CD14-positive monocyte (primary cell): ENCODE measurements around the gene ACTRT2. TPM values are rescaled to one million over a fixed set of nuclear protein-coding genes. Genes with fewer than 3 reads are reported as not detected.

ENCODE experiments used
- DNase-seq, 3 donors: peaks; one replicate each; pipeline ENCODE4 v3.0.0-alpha.2; 2011 to 2022
- H2AFZ ChIP-seq: 2 replicates; pipeline ENCODE4 v1.6.0; 2012; ENCODE audit warnings: mild to moderate bottlenecking, low read depth, low read length, inconsistent platforms; ENCODE audit not compliant: insufficient read depth, poor library complexity, severe bottlenecking
- H3K27ac ChIP-seq, 2 donors: 1 replicate in 1 of 2; 2 replicates in 1 of 2; pipeline ENCODE4 v1.5.1; 2012 to 2013; ENCODE audit warnings: low read length in 2 of 2, control low read depth in 1 of 2, inconsistent platforms in 1 of 2, low read depth in 1 of 2, mild to moderate bottlenecking in 1 of 2
- H3K27me3 ChIP-seq, 2 donors: one replicate each; pipeline versions ENCODE4 v1.6.0 to v1.6.1; 2011 to 2013; ENCODE audit warnings: low read length in 2 of 2; ENCODE audit not compliant: control insufficient read depth in 2 of 2, insufficient read depth in 2 of 2
- H3K36me3 ChIP-seq, 2 donors: replicated peaks in 1 of 2; 1 replicate in 1 of 2; 2 replicates in 1 of 2; pipeline versions ENCODE4 v1.5.1 to v1.6.1; 2012 to 2013; ENCODE audit warnings: low read length in 2 of 2, control low read depth in 1 of 2, inconsistent platforms in 1 of 2, mild to moderate bottlenecking in 1 of 2; ENCODE audit not compliant: insufficient read depth in 2 of 2, control insufficient read depth in 1 of 2
- H3K4me1 ChIP-seq, 2 donors: 1 replicate in 1 of 2; 2 replicates in 1 of 2; pipeline versions ENCODE4 v1.5.1 to v1.6.1; 2012 to 2013; ENCODE audit warnings: low read length in 2 of 2, control low read depth in 1 of 2, inconsistent platforms in 1 of 2, mild to moderate bottlenecking in 1 of 2, moderate library complexity in 1 of 2; ENCODE audit not compliant: insufficient read depth in 2 of 2, control insufficient read depth in 1 of 2
- H3K4me2 ChIP-seq: replicated peaks from 2 replicates; pipeline ENCODE3; 2012; ENCODE audit warnings: low read length, moderate library complexity, mild to moderate bottlenecking; ENCODE audit not compliant: poor library complexity, severe bottlenecking; ENCODE audit errors: extremely low read depth
- H3K4me3 ChIP-seq, 3 experiments: fragments of 200-600 bp in 1 of 3; sonication (generic) in 1 of 3; replicated peaks in 1 of 3; 1 replicate in 2 of 3; 2 replicates in 1 of 3; pipeline ENCODE4 v1.5.1; 2011 to 2013; ENCODE audit warnings: low read length in 3 of 3, mild to moderate bottlenecking in 3 of 3, control low read depth in 2 of 3, low read depth in 2 of 3, inconsistent platforms in 1 of 3, moderate library complexity in 1 of 3
- H3K79me2 ChIP-seq: 2 replicates; pipeline ENCODE4 v1.6.0; 2012; ENCODE audit warnings: mild to moderate bottlenecking, control low read depth, inconsistent platforms, low read length, moderate library complexity; ENCODE audit not compliant: insufficient read depth
- H3K9ac ChIP-seq: 2 replicates; pipeline ENCODE4 v1.6.0; 2017; ENCODE audit warnings: low read length, mild to moderate bottlenecking; ENCODE audit not compliant: insufficient read depth, poor library complexity, severe bottlenecking
- H3K9me3 ChIP-seq, 2 donors: replicated peaks in 1 of 2; 1 replicate in 1 of 2; 2 replicates in 1 of 2; pipeline versions ENCODE4 v1.5.1 to v1.6.1; 2012 to 2013; ENCODE audit warnings: low read length in 2 of 2, control low read depth in 1 of 2; ENCODE audit not compliant: control insufficient read depth in 1 of 2, insufficient read depth in 1 of 2
- H4K20me1 ChIP-seq: 2 replicates; pipeline ENCODE4 v1.6.0; 2012; ENCODE audit warnings: mild to moderate bottlenecking, low read length, control low read depth, moderate library complexity; ENCODE audit not compliant: insufficient read depth
- H3K27ac Mint-ChIP-seq, 7 donors: one replicate each; pipeline ENCODE4 v1.8.0; 2020; ENCODE audit warnings: mild to moderate bottlenecking in 7 of 7, mixed read lengths in 7 of 7, moderate library complexity in 6 of 7, inconsistent platforms in 2 of 7
- H3K27me3 Mint-ChIP-seq, 3 donors: one replicate each; pipeline ENCODE4 v1.8.0; 2021 to 2022; ENCODE audit warnings: low read depth in 3 of 3, mild to moderate bottlenecking in 3 of 3, mixed read lengths in 3 of 3, moderate library complexity in 3 of 3, inconsistent platforms in 1 of 3
- H3K36me3 Mint-ChIP-seq, 2 donors: one replicate each; pipeline ENCODE4 v1.8.0; 2020; ENCODE audit warnings: mixed read lengths in 2 of 2, inconsistent platforms in 1 of 2, mild to moderate bottlenecking in 1 of 2
- H3K4me1 Mint-ChIP-seq: one replicate; pipeline ENCODE4 v1.8.0; 2020; ENCODE audit warnings: mild to moderate bottlenecking, mixed read lengths
- H3K4me3 Mint-ChIP-seq, 2 donors: one replicate each; pipeline ENCODE4 v1.8.0; 2020; ENCODE audit warnings: mild to moderate bottlenecking in 2 of 2, mixed read lengths in 2 of 2, moderate library complexity in 1 of 2
- H3K9me3 Mint-ChIP-seq, 7 donors: one replicate each; pipeline ENCODE4 v1.8.0; 2020 to 2022; ENCODE audit warnings: mixed read lengths in 7 of 7, mild to moderate bottlenecking in 6 of 7, moderate library complexity in 6 of 7, inconsistent platforms in 2 of 7
- CTCF ChIP-seq: fragments of 200-600 bp; IDR thresholded peaks from one replicate; pipeline ENCODE4 v1.8.0; 2022; ENCODE audit warnings: antibody characterized with exemption, mild to moderate bottlenecking
- WGBS: methylation state at CpG from one replicate; pipeline ENCODE4 v1.1.5; 2013; ENCODE audit warnings: missing lambda C conversion rate; ENCODE audit not compliant: insufficient coverage; 5-methylcytosine and 5-hydroxymethylcytosine counted together
- intact Hi-C, 2 donors: fragments of 100-400 bp; cut with micrococcal nuclease; formaldehyde crosslinking; loops; one replicate each; pipeline versions ENCODE4 v1.15.0 to v1.15.1; 2023
- polyA plus RNA-seq, 3 donors: library from polyadenylated mRNA; depleted of rRNA in 1 of 3; unstranded in 2 of 3; stranded (reverse) in 1 of 3; fragments of 300-500 nt in 2 of 3; fragments of >200 nt in 1 of 3; fragmentation: Illumina TruSeq in 2 of 3; gene quantifications; 1 replicate in 2 of 3; 2 replicates in 1 of 3; pipeline ENCODE4 v1.2.3, GENCODE V29; 2012 to 2021

ACTRT2 gene
- polyA plus RNA-seq, 3 donors: not detected

DNA sequence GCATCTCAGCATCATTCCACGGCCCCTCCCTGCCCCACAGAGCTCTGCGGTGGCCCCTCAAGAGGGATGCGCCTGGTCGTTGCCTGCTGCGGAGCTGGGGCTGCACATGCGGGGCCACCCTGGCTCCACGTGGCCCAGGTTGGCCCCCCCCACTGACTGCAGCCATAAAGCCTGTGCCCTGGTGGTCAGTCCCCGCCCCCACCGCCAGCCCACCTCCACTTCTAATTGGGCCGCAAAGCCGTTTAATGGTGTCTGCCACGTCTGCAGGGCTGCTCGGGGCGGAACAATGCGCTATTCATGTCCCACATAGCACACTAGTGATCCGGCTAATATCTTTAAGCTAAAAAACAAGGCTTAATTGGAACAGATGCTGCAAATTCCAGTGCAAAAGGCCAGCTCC, 33.5 kb upstream of the ACTRT2 start:
- peaks cover 0 to 3% (median 0%) of the 10 kb centered on the region in 7 donors for H3K9me3 Mint-ChIP-seq

DNA sequence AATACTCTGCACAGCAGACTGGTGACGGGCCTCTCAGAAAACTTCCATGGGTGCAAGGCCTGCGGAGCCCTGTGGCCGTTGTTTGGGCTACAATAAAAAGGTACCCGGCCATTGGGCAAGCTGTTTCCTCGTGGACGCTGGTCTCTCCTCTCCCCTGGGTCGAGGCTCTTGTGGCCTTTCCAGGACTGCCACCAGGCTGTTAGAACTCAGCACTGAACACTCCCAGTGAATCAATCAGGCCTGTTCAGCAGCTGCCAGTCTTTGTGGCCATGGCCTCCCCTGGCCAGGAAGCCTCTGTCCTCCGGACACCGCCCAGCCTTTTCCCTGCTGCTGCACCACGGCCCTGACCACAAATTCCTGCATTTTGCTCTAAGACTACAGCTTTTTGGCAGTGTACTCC, 33.0 kb upstream of the ACTRT2 start:
- H3K9me3 ChIP-seq: peaks cover 0 to 7% of the 10 kb centered on the region in 2 donors
- no peak overlapping the region for H3K9ac ChIP-seq
- no peak overlapping the region for H2AFZ ChIP-seq
- no peak overlapping the region for H3K4me2 ChIP-seq
- no peak for TF ChIP-seq CTCF
- no peak overlapping the region for H3K27ac ChIP-seq
- intact Hi-C loops: no loop called here
- no peaks in the 10 kb centered on the region for H3K4me1 ChIP-seq
- no peak overlapping the region for H3K4me3 ChIP-seq
- 87% methylated on average over 10 of the region's 10 CpGs for WGBS
- H3K9me3 Mint-ChIP-seq: peaks cover 0 to 7% (median 0%) of the 10 kb centered on the region in 7 donors
- no peaks in the 10 kb centered on the region for H3K27me3 ChIP-seq
- peak overlapping the region in 1 of 7 donors; percentile 28 for H3K27ac Mint-ChIP-seq
- DNase-seq: no peak
- H3K4me1 Mint-ChIP-seq: no peaks in the 10 kb centered on the region
- H3K4me3 Mint-ChIP-seq: no peak overlapping the region
- no peaks in the 10 kb centered on the region for H3K36me3 ChIP-seq
- peaks cover 0 to 2% (median 1%) of the 10 kb centered on the region in 3 donors for H3K27me3 Mint-ChIP-seq
- no peaks in the 10 kb centered on the region for H3K36me3 Mint-ChIP-seq
- H4K20me1 ChIP-seq: no peaks in the 10 kb centered on the region
- H3K79me2 ChIP-seq: no peaks in the 10 kb centered on the region

More for the DNA sequence above, 33.5 kb upstream of the ACTRT2 start:
- no peak for DNase-seq
- no peaks in the 10 kb centered on the region for H3K79me2 ChIP-seq
- H3K4me2 ChIP-seq: no peak overlapping the region
- H3K36me3 ChIP-seq: no peaks in the 10 kb centered on the region
- WGBS: 96% methylated on average over 15 of the region's 16 CpGs
- no peak overlapping the region for H2AFZ ChIP-seq
- intact Hi-C loops: no loop called here
- peaks cover 0 to 7% of the 10 kb centered on the region in 2 donors for H3K9me3 ChIP-seq
- Mint-ChIP-seq H3K4me1 (no peaks in the 10 kb centered on the region), H3K4me3 (no peak overlapping the region), H3K27ac (no peak overlapping the region), H3K36me3 (no peaks in the 10 kb centered on the region), H3K27me3 (peaks cover 0 to 2% (median 1%) of the 10 kb centered on the region in 3 donors)
- H4K20me1 ChIP-seq: no peaks in the 10 kb centered on the region
- H3K27ac ChIP-seq: no peak overlapping the region
- no peaks in the 10 kb centered on the region for H3K4me1 ChIP-seq
- no peak for TF ChIP-seq CTCF
- no peak overlapping the region for H3K4me3 ChIP-seq
- H3K27me3 ChIP-seq: no peaks in the 10 kb centered on the region
- no peak overlapping the region for H3K9ac ChIP-seq
